HG02885 (cell line): Measurements from ENCODE around the gene TBXAS1.

ENCODE experiments used
- ATAC-seq: cut with Tn5 transposase; IDR thresholded peaks from one replicate; pipeline ENCODE4 v1.9.1; 2021; ENCODE audit warnings: mild to moderate bottlenecking; ENCODE audit not compliant: unreplicated experiment, poor library complexity

Gene TBXAS1

GRCh38 chr7:139937715-139938114, 108.7 kb downstream of the TBXAS1 start:
- no peak for ATAC-seq

DNA sequence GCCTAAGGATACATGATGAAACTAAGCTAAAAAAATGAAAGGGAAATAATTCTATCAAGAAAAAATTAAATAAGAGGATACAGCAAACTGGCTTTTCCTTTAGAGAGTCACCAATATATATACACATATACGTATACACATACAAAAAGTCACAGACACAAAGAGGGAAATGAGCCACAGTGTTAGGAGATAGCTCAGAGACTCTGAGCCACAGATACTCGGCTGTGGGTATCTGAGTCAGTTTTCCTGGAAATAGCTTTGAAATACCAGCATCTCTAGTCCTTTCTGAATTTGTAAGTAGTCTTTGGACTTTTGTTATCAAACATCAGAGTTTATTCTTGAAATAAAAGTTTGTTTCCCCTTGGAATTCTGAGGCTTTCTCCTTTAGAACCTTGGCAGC, 111.8 kb downstream of the TBXAS1 start:
- ATAC-seq = no peak

DNA sequence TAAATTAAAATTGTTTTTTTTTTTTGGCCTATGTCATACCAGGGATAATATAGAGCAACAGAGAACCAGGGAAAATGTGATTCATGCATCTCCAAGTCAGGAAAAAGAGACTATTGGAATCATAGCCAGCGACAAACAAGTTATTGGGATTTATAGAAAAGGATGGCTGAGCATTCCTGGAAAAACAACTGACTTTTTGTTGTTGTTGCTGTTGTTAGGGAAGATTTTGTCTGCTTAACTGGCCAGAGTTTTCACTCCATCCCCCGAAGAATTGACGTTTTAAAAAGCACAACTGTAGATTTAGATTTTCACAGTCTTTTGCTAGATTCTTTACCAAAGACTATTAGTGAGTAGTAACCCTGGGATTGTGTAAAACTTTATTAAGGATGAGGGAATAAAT, 112.4 kb downstream of the TBXAS1 start:
- ATAC-seq = no peak

DNA sequence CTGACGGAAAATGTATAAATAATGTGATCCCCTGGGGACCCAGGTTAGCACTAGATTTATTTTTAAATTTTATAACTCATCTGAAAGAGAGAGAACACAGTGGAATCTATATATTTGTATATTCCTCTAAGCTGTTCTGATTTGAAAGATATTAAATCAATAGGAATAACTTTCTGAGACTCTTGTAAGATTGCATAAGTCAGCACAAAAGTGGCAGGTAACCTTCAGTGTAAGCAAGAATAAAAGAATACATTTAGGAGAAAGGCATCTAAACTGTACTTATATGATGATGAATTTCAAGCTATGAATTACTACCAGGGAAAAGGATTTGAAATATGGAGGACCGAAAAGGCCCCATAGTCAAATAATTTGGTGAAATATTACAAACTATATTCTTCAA, 112.8 kb downstream of the TBXAS1 start:
- ATAC-seq = no peak

DNA sequence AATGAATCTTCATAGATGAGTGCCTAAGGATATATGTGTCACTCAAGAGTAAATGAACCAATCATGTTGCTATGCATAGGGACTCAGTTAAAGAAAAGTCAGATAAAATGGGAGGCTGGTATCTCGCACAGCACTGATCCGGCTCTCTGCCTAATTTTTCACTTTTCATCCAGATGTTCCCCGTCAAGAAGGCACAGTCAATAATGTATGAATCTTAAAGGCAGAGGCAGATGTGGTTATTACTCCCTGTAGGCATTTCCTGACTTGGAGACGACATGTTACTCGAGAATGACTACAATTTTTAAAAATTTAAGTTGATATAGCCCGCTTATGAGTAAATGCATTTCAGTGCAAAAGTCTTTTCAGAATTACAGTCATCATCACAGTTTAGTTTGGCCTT, 113.6 kb downstream of the TBXAS1 start:
- ATAC-seq = no peak

DNA sequence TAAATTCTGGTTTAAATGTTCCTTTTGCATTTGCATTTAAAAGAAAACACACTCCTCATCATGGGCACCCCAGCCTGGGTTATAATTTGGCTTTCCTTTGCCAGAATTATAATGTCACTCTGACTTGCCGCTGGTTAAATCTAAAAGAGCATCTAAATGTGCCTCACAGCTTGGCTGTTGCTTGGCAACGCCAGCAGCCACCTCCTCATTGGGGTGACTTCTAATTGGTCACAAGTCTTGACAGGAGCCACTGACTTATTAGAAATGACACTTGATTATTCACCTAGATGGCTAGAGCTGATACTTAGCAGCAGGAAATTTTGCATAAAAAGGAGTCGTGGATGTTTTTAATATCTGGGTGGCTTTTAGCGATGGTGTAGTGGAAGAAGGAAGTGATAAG, 114.3 kb downstream of the TBXAS1 start:
- no peak for ATAC-seq

- no peak for ATAC-seq
These were observed 115.2 kb downstream of the TBXAS1 start for GRCh38 chr7:139944248-139944647.

DNA sequence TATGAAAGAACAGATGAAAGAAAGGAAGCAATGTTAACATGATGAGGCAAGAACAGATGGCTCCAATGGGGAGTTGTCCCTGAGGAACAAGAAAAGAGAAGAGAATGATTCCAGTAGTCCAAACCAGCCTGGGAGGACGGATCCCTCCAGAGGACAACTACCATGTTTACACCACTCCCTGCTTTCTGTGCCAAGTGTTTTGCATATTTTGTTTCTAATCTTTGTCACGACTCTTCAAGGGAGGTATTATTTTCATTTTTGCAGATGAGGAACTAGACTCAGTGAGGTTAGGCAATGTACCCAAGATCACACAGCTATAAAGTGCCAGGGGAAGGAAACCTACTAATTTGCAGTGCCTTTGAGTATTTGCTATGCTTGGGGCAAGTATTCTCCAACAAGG, 117.5 kb downstream of the TBXAS1 start:
- no peak for ATAC-seq

DNA sequence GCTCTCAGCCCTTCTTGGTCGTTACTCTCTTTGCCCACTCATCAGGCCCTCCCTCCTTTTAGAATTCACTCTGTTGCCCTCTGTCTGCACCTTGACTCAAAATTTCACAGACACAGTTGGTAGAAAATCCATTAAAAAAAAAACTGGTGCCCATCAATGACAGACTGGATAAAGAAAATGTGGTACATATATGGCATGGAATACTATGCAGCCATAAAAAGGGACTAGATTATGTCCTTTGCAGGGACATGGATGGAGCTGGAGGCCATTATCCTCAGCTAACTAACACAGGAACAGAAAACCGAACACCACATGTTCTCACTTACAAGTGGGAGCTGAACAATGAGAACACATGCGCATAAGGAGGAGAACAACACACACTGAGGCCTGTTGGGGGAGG, 118.0 kb downstream of the TBXAS1 start:
- no peak for ATAC-seq

DNA sequence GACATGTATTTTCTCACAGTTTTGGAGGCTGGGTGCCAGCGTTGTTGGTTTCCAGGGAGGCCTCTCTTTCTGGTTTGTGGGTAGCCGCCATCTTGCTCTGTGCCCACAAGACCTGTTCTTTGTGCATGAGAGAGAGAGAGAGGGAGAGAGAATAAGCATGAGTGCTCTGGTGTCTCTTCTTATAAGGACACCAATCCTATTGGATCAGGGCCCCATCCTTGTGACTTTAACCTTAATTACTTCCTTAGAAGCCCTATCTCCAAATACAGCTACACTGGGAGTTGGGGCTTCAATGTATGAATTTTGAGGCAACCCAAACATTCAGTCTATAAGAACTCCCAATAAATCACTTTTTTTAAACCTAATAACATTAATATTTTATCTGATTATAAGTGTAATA, 119.1 kb downstream of the TBXAS1 start:
- no peak for ATAC-seq

DNA sequence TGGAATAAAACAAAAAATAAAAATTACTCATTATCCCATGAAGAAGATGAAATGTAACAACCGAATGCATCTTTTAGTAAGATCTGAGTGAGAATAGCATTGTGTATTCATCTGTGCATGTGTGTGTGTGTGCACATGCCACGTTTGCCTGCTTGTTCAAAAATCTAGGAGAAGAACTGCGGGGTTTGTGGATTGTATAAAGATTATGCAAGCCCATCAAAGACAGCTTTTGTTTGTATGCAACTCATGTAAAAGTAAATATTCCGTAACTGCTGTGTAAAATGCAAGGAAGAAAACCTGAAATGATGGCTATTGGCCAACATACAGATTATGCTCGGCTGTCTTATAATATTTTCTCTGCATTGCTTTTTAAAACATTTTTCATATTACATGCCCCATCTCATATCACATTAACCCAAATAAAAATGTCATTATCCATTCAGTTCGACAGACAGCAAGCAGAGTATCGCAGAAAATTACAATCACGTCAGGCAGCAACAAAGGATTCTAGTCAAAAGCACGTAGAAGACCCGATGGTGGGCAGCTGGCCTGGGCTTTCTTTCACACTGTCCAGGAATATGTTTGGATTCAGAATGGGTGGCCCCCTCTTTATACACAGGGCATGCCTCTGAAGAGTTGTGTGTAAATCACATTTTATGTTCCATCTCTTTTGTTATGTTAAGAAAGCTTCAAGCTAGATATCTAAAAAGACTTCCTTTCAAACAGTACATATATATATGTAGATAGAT, 119.7 kb downstream of the TBXAS1 start:
- ATAC-seq = no peak

GRCh38 chr7:139949629-139950028, 120.6 kb downstream of the TBXAS1 start:
- no peak for ATAC-seq

- ATAC-seq = no peak
These were observed 121.9 kb downstream of the TBXAS1 start for GRCh38 chr7:139950881-139951525.

- no peak for ATAC-seq
These were observed 124.2 kb downstream of the TBXAS1 start for GRCh38 chr7:139953229-139953628.

GRCh38 chr7:139955109-139955820, 126.2 kb downstream of the TBXAS1 start:
- no peak for ATAC-seq

DNA sequence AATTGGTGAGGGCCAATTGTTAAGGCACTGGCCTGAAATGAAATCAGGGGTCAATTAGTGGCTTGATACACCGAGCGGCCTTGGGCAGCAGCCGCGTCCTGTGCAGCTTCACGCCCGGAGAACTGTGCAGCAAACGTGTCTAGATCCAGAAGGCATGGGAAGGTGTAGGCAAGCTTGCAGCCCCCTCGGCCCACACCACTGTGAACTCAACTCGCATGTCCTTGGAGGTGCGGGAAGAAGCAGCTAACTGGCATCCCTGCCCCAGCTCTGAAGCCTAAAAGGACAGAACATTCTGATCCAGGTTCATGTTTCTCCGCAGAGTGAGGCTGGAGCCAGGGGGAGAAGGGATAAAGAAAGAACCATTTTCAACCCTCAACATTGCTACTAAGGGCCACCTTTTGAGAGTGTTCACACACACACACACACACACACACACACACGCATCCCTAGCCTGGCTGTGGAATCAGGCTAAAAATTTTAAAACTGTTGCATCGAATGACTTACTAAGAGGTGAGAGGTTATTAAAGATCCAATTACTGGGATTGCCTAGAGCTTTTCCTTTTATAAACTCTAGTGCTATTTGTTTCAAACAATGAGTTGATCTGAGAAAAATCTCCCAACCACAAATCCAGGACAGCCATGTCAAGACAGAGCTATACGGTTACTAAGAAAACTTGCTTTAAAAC, 129.7 kb downstream of the TBXAS1 start:
- ATAC-seq = no peak

DNA sequence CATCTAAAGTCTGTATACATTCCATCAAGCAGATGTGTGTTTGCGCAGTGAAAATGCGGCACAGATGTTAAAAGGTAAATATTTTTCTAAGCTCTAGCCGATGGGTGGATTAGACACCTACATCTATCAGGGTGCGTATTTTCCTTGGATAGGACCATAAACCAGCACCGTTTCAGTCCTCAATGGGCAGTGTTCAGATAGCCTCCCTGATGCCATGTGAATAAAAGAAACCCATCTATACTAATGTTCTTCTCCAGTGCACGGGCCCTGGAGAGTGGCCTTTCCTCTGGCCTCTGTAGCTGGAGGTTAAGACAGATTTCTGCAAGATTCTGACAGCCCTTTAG, 130.2 kb downstream of the TBXAS1 start:
- no peak for ATAC-seq

DNA sequence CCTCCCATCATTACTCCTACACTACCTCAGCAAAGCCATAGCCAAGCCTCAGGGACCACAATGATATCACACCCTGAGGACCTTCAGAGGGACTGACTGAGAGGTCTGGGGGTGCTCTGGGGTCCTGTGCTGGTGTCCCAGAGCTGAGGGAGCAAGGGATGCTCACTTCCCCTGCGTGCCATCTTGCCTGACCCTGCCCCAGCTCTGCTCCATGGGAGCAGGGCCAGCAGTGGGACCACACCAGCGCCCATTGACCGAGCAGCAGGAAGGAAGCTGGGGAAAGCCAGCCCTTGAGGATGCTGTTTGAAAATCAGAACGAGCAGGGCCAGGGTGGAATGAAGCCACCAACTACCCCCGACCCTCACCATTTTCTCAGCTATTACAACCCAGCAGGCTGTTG, 130.7 kb downstream of the TBXAS1 start:
- no peak for ATAC-seq

GRCh38 chr7:139960157-139960556, 131.1 kb downstream of the TBXAS1 start:
- no peak for ATAC-seq

- ATAC-seq = no peak
These were observed 137.0 kb downstream of the TBXAS1 start for GRCh38 chr7:139965942-139966628.
